ENCODE measurements around the gene SNX27.
A peak's percentile ranks its signal among the peaks of the same experiment; 100 is the strongest.
"Not testable (repeated sequence)": the region's sequence is repeated elsewhere in the genome, so short reads cannot be mapped to it uniquely, and the experiment has no call there.

The SNX27 gene

GRCh38 chr1:151611832-151612500, at the start of gene SNX27:
Gene SNX27 (plus strand): TSS chr1:151612050. CDS start chr1:151612202, 152 bp downstream.
- DNase-seq = peak; percentile 74

GRCh38 chr1:151562661-151563060, 49.2 kb upstream of the SNX27 start:
- DNase-seq = no peak

- DNase-seq = no peak
Measured at GRCh38 chr1:151563376-151563775, 48.5 kb upstream of the SNX27 start.

- DNase-seq = no peak
Measured at GRCh38 chr1:151565502-151566189, 46.2 kb upstream of the SNX27 start.

DNA sequence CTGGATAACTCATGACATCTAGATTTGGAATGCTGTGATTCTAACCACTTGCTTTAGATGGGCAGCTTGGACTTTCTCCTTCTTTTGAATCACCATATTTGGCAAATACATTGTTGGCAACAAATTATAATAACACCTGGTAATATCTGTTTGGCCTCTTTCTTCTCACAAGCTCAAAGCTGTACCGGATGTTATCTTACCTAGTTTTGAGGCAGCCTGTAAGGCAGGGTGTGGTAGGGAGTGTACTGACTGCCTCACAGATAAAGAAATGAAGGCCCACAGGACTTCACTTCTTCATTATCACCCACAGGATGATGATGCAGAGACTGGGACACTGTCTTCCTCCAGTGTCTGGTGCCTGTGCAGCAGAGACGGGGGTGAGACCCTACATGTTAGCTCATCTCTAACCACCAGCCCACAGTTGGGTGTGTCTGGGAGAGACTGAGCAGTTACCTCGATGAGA, 43.2 kb upstream of the SNX27 start:
- DNase-seq = no peak

DNA sequence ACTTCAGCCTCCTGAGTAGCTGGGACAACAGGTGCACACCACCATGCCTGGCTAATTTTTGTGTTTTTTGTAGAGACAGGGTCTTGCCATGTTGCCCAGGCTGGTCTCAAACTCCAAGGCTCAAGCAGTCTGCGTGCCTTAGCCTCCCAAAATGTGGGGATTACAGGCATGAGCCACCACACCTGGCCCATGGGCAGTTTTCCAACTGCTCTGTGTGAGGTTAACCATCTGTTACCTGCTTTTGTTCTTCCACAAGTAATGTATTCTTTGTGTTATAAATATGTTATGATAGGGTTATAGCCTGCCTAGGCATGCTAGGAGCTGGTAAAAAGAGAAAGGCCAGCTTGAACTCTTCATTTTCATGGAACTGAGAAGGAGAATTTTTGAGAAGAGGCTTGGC, 41.0 kb upstream of the SNX27 start:
- DNase-seq = peak; percentile 70

DNA sequence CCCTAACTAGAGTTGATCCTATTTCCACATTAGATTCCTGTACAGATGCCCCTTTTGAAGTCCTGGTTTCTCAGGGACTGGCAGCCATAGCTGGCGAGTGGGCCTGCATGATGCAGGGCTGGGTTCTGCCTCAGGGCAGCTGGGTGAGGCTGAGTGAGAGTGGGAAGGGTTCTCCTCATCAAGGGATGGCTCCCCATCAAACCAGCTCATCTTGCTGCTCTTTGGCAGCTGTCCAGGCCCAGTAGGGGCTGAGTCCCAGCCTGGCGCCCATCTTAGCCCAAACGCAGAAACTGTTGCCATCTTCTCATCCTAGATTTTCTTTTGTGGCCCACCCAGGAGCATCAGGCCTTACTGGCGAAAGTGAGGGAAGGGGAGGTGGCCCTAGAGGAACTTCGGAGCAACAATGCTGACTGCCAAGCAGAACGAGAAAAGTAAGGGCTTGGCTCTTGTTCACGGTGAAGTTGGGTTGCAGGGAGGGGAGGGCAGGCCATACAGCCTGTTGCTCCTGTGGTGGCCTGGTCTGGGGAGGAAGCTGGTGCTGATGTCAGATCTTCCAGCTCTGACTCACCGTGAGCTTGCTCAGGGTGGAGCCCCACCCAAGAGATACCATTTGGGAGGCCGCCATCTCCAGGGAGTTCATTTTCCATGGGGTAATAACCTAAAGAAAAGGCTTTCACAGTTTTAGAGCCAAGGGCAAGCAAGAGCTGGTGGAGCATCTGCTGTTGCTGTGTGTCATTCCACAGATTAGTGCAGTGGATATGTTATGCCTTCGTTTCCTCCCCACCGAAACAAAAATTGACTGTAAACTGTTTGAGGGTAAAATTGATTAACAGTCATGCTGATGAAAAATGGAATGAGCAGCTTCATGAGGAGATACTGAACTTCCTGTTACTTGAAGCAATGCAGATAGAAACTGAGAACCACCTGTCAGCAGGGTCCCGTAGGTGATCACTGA, 37.0 kb upstream of the SNX27 start:
- DNase-seq = no peak

- no peak for DNase-seq
Measured at GRCh38 chr1:151577173-151577572, 34.7 kb upstream of the SNX27 start.

- DNase-seq = no peak
Measured at GRCh38 chr1:151578941-151579340, 32.9 kb upstream of the SNX27 start.

- DNase-seq = no peak
Measured at GRCh38 chr1:151579436-151580225, 32.2 kb upstream of the SNX27 start.

- DNase-seq = no peak
Measured at GRCh38 chr1:151581451-151581850, 30.4 kb upstream of the SNX27 start.

GRCh38 chr1:151581921-151582320, 29.9 kb upstream of the SNX27 start:
- no peak for DNase-seq

- no peak for DNase-seq
Measured at GRCh38 chr1:151583796-151584195, 28.1 kb upstream of the SNX27 start.

DNA sequence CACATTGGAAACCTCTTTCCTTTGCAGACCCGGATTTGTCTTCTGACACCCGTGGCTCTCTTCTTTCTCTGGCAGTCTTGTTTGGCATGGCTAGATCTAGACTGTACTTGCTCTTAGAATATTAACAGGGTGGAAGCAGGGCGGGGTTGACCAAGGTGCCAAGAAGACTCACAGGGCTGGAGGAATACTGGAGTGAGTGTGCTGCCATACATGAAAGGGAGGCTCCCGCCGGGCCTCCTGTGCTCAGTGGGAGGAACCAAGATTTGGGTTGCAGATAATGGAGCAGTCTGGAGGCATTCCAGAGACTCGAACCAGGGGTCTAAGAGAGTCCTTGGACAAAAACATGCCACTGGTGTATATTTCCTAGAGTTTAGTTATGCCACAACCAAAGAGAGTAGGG, 27.6 kb upstream of the SNX27 start:
- no peak for DNase-seq

GRCh38 chr1:151584780-151585179, 27.1 kb upstream of the SNX27 start:
- DNase-seq = no peak

- DNase-seq = no peak
Measured at GRCh38 chr1:151585622-151586021, 26.2 kb upstream of the SNX27 start.

GRCh38 chr1:151590961-151591360, 20.9 kb upstream of the SNX27 start:
- no peak for DNase-seq

- no peak for DNase-seq
Measured at GRCh38 chr1:151593730-151594129, 18.1 kb upstream of the SNX27 start.

GRCh38 chr1:151594143-151594625, 17.7 kb upstream of the SNX27 start:
- DNase-seq = peak; percentile 71

DNA sequence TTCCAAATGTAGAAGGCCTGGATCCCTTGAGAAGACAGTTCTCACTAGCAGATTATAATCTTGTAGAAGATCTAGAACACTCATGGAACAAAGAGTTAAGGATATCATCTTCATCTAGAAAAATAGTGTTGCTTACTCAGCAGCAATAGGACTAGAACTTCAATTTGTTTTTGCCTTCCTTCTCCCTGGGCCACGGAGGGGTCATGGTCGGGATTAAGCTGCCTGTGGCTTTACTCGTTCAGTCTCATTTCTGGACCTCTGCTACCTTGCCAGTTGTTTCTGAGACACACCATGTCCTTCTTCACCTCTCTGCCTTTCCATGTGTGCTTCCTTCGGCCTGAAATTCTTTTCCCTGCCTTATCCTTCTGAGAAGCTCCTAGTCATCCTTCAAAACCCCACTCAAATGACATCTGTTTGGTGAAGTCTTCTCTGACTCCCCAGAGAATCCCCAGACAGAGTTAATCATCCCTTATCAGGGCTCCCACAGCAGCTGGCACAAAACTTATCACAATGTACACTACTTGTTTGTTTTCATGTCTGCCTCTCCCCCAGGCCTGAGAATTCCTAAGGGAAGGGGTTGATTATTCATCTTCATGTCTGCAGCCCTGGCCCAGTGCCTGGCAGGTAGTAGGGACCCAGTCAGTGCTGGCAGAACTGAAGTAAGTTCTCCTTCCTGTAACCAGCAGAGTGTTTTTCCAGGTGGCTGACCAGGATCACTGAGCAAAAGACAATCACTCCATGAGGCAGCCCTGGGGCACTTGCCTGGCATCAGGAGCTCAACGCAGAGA, 15.5 kb upstream of the SNX27 start:
- no peak for DNase-seq

DNA sequence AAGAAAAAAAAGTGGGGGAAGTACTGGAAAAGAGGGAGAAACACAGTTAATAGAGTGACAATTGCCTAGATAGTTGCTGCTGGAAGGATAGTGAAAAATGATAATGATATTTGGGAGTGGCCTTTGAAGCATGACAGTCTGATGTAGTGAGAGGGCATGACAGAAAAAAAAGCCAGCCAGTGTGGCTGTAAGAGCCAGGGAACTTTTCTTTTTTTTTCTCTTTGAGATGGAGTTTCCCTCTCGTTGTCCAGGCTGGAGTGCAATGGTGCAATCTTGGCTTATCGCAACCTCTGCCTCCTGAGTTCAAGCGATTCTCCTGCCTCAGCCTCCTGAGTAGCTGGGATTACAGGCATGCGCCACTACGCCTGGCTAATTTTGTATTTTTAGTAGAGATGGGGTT, 9.3 kb upstream of the SNX27 start:
- DNase-seq = not testable (repeated sequence)

DNA sequence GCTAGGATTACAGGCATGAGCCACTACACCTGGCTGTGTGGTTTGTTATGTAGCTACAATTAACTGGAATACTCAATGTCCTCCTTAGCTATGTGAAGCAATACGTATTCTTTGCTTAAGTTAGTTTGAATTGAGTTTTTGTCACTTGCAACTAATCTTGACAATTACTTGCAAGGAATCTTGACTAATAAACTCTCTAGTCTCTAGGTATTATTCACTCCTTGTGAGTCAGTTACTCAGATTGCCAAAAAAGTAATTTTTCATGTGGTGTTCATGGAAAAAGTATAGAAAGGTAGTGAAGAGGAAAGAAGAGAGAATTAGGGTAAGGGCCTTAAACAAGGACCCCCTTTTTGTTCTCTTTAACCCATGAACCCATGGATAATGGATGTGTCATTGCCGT, 7.6 kb upstream of the SNX27 start:
- no peak for DNase-seq
